PFSK-1 (cell line): ENCODE measurements around the gene ZNF75A.

ENCODE experiments used
- FOXP2 ChIP-seq: optimal IDR thresholded peaks from 2 replicates; pipeline ENCODE3; 2011; ENCODE audit warnings: borderline replicate concordance, control low read depth, inconsistent platforms; ENCODE audit not compliant: insufficient read depth; ENCODE audit errors: extremely low read length, extremely low read depth
- POLR2AphosphoS5 ChIP-seq: IDR thresholded peaks from 2 replicates; pipeline ENCODE4 v1.6.1; 2012; ENCODE audit warnings: low read depth, mild to moderate bottlenecking, control low read depth, low read length, moderate library complexity
- REST ChIP-seq, 2 experiments: IDR thresholded peaks; 2 replicates each; pipeline versions ENCODE4 v1.6.1 to v1.8.0; 2011 to 2012; ENCODE audit warnings: low read depth in 2 of 2, low read length in 2 of 2, control low read depth in 1 of 2, inconsistent platforms in 1 of 2, mild to moderate bottlenecking in 1 of 2, moderate library complexity in 1 of 2; ENCODE audit not compliant: insufficient read depth in 1 of 2
- SIN3A ChIP-seq: IDR thresholded peaks from 2 replicates; pipeline ENCODE4 v1.6.1; 2012; ENCODE audit warnings: mild to moderate bottlenecking, low read length, moderate library complexity, borderline replicate concordance; ENCODE audit not compliant: insufficient read depth
- TAF1 ChIP-seq: IDR thresholded peaks from 2 replicates; pipeline ENCODE4 v1.6.1; 2012; ENCODE audit warnings: low read length, control low read depth, borderline replicate concordance; ENCODE audit not compliant: insufficient read depth

Gene ZNF75A

GRCh38 chr16:3364774-3365427, 59.6 kb downstream of the ZNF75A start:
- no peak for TF ChIP-seq REST (IDR thresholded peaks at IDR 0.05; ENCODE audit: insufficient read depth in 1 of 2, low read depth in 2 of 2, low read length in 2 of 2)
- peak; percentile 53; the same call in 1 of the 2 replicates for TF ChIP-seq TAF1
- no peak for TF ChIP-seq FOXP2
- TF ChIP-seq SIN3A, result peak; percentile 17; the same call in 1 of the 2 replicates
- peak; percentile 72 for TF ChIP-seq POLR2AphosphoS5
